Smooth muscle cell (in vitro differentiated cells): ENCODE results near the gene CDK14. TPM values are rescaled to one million over a fixed set of nuclear protein-coding genes. Genes with fewer than 3 reads are reported as not detected.

Source experiments
- DNase-seq: peaks from one replicate; lab custom pipeline; 2025; ENCODE audit not compliant: unreplicated experiment; lab: John Stamatoyannopoulos, UW
- H2AFZ ChIP-seq: fragments of 200-600 bp; sonication (generic); 2 replicates; pipeline ENCODE4 v1.6.0; 2016; ENCODE audit warnings: antibody characterized with exemption, low read depth, mild to moderate bottlenecking
- H3F3A ChIP-seq: fragments of 200-600 bp; sonication (generic); 2 replicates; pipeline ENCODE4 v1.6.0; 2017; ENCODE audit warnings: antibody characterized with exemption, low read depth
- H3K27ac ChIP-seq: fragments of 200-600 bp; sonication (generic); 2 replicates; pipeline ENCODE4 v1.5.1; 2016; ENCODE audit warnings: low read depth, mild to moderate bottlenecking
- H3K27me3 ChIP-seq: fragments of 200-600 bp; sonication (generic); 2 replicates; pipeline ENCODE4 v1.6.1; 2016; ENCODE audit warnings: low read depth, mild to moderate bottlenecking
- H3K36me3 ChIP-seq: fragments of 200-600 bp; sonication (generic); 2 replicates; pipeline ENCODE4 v1.5.1; 2016; ENCODE audit warnings: low read depth
- H3K4me1 ChIP-seq: fragments of 200-600 bp; sonication (generic); 2 replicates; pipeline ENCODE4 v1.5.1; 2016; ENCODE audit warnings: low read depth
- H3K4me2 ChIP-seq: fragments of 200-600 bp; sonication (generic); 2 replicates; pipeline ENCODE4 v1.6.0; 2016; ENCODE audit warnings: mild to moderate bottlenecking
- H3K4me3 ChIP-seq: fragments of 200-600 bp; sonication (generic); 2 replicates; pipeline ENCODE4 v1.5.1; 2016; ENCODE audit warnings: mild to moderate bottlenecking
- H3K79me2 ChIP-seq: fragments of 200-600 bp; sonication (generic); 2 replicates; pipeline ENCODE4 v1.6.0; 2016; ENCODE audit warnings: low read depth, mild to moderate bottlenecking
- H3K9ac ChIP-seq: fragments of 200-600 bp; sonication (generic); 2 replicates; pipeline ENCODE4 v1.6.0; 2016; ENCODE audit warnings: low read depth
- H3K9me3 ChIP-seq: fragments of 200-600 bp; sonication (generic); replicated peaks from 2 replicates; pipeline ENCODE4 v1.5.1; 2016; ENCODE audit warnings: low read depth
- H4K20me1 ChIP-seq: fragments of 200-600 bp; sonication (generic); 2 replicates; pipeline ENCODE4 v1.6.0; 2016; ENCODE audit warnings: low read depth
- CTCF ChIP-seq: fragments of 200-600 bp; sonication (generic); IDR thresholded peaks from 2 replicates; pipeline ENCODE4 v1.5.1; 2017; ENCODE audit warnings: borderline replicate concordance, mild to moderate bottlenecking, antibody characterized with exemption; ENCODE audit not compliant: insufficient read depth, poor library complexity, severe bottlenecking
- WGBS: methylation state at CpG from one replicate; pipeline ENCODE4 v1.1.7; 2016; ENCODE audit warnings: low lambda C conversion rate; 5-methylcytosine and 5-hydroxymethylcytosine counted together
- polyA plus RNA-seq: library from polyadenylated mRNA; unstranded; fragments of >200 nt; fragmentation: Nextera tagmentation; extraction: Ambion mirVana; gene quantifications from 2 replicates; pipeline ENCODE4 v1.2.1, GENCODE V29; 2016
- total RNA-seq: library from RNA; depleted of rRNA; stranded (reverse); fragments of >200 nt; gene quantifications from 2 replicates; pipeline ENCODE4 v1.2.3, GENCODE V29; 2014

The CDK14 gene
- total and polyA plus RNA-seq, 2 experiments from 2014 or later = 4.1 to 5.3 TPM

GRCh38 chr7:90931986-90932916 is 336.1 kb downstream of the CDK14 start:
- Histone ChIP-seq H3K4me1 (no peaks in the 10 kb centered on the region), H3K9ac (no peak overlapping the region), H3K36me3 (no peaks in the 10 kb centered on the region), H3K4me3 (no peak overlapping the region), H3K79me2 (no peaks in the 10 kb centered on the region), H3F3A (no peaks in the 10 kb centered on the region), H3K27ac (no peak overlapping the region), H3K4me2 (no peak overlapping the region), H3K9me3 (no peaks in the 10 kb centered on the region), H3K27me3 (no peaks in the 10 kb centered on the region), H4K20me1 (no peaks in the 10 kb centered on the region), H2AFZ (no peak overlapping the region)
- WGBS = 80% methylated on average over 6 of the region's 6 CpGs
- no peak for TF ChIP-seq CTCF
- DNase-seq = no peak

- H3K79me2 ChIP-seq = no peaks in the 10 kb centered on the region
- no peak overlapping the region for H3K9ac ChIP-seq
- no peak for DNase-seq
- no peaks in the 10 kb centered on the region for H3K36me3 ChIP-seq
- H3K27ac ChIP-seq = no peak overlapping the region
- no peak overlapping the region for H3K4me2 ChIP-seq
- no peak for TF ChIP-seq CTCF
- no peaks in the 10 kb centered on the region for H3F3A ChIP-seq
- no peaks in the 10 kb centered on the region for H3K9me3 ChIP-seq
- H3K4me3 ChIP-seq = no peak overlapping the region
- no peaks in the 10 kb centered on the region for H3K4me1 ChIP-seq
- H2AFZ ChIP-seq = no peak overlapping the region
- H4K20me1 ChIP-seq = no peaks in the 10 kb centered on the region
- WGBS = 97% methylated on average over 3 of the region's 3 CpGs
- no peaks in the 10 kb centered on the region for H3K27me3 ChIP-seq
These were observed 336.9 kb downstream of the CDK14 start for GRCh38 chr7:90933041-90933440.

- DNase-seq = no peak
- TF ChIP-seq CTCF = no peak
These were observed 337.9 kb downstream of the CDK14 start for GRCh38 chr7:90933984-90934383.

GRCh38 chr7:90938371-90938770 is 342.2 kb downstream of the CDK14 start:
- Histone ChIP-seq H3K4me1 (no peaks in the 10 kb centered on the region), H3K79me2 (no peaks in the 10 kb centered on the region), H3K4me3 (no peak overlapping the region), H3K27me3 (no peaks in the 10 kb centered on the region), H2AFZ (no peak overlapping the region), H3K27ac (no peak overlapping the region), H3K9ac (no peak overlapping the region), H4K20me1 (no peaks in the 10 kb centered on the region), H3K9me3 (no peaks in the 10 kb centered on the region), H3K36me3 (no peaks in the 10 kb centered on the region), H3F3A (no peaks in the 10 kb centered on the region), H3K4me2 (no peak overlapping the region)
- DNase-seq = no peak
- TF ChIP-seq CTCF = no peak

More at GRCh38 chr7:90933984-90934383, 337.9 kb downstream of the CDK14 start:
- H3K4me1 ChIP-seq = no peaks in the 10 kb centered on the region
- 99% methylated on average over 5 of the region's 5 CpGs for WGBS
- H3K27ac ChIP-seq = no peak overlapping the region
- H3K79me2 ChIP-seq = no peaks in the 10 kb centered on the region
- no peak overlapping the region for H2AFZ ChIP-seq
- H3K4me2 ChIP-seq = no peak overlapping the region
- H3K9me3 ChIP-seq = no peaks in the 10 kb centered on the region
- no peaks in the 10 kb centered on the region for H3K36me3 ChIP-seq
- no peaks in the 10 kb centered on the region for H3F3A ChIP-seq
- H4K20me1 ChIP-seq = no peaks in the 10 kb centered on the region
- no peak overlapping the region for H3K4me3 ChIP-seq
- no peak overlapping the region for H3K9ac ChIP-seq
- H3K27me3 ChIP-seq = no peaks in the 10 kb centered on the region
